K562 (cell line): ENCODE data around the gene REG4. TPM values are rescaled to one million over a fixed set of nuclear protein-coding genes. Genes with fewer than 3 reads are reported as not detected.

Experiments used
- ERF ChIP-seq: fragments of 450-650 bp; formaldehyde crosslinking; IDR thresholded peaks from 2 replicates; pipeline ENCODE4 v1.4.0; 2020; ENCODE audit warnings: mild to moderate bottlenecking, mixed read lengths
- GABPA ChIP-seq: fragments of 200-800 bp; sonication (Bioruptor generic); conservative IDR thresholded peaks from 2 replicates; pipeline ENCODE4 v1.6.1; 2016; ENCODE audit warnings: low read depth, missing genetic modification characterization, missing compliant biosample characterization
- ZNF318 ChIP-seq, 2 experiments: fragments of 450-650 bp; IDR thresholded peaks; 2 replicates each; pipeline ENCODE4 v1.6.1; 2016; ENCODE audit warnings: mild to moderate bottlenecking in 2 of 2, borderline replicate concordance in 1 of 2, low read depth in 1 of 2, moderate library complexity in 1 of 2
- polyA plus RNA-seq, 8 experiments: library from polyadenylated mRNA; depleted of rRNA in 4 of 8; stranded (reverse) in 5 of 8; unstranded in 3 of 8; fragments of >200 nt; fragmentation: Nextera tagmentation in 2 of 8; fragmentation: Illumina TruSeq in 1 of 8; extraction: Ambion mirVana in 2 of 8; extraction: Trizol in 1 of 8; gene quantifications; 2 replicates each; pipeline versions ENCODE4 v1.2.1 to v1.2.3, GENCODE V29; 2011 to 2014; ENCODE audit warnings: inconsistent platforms in 1 of 8, missing spikeins in 1 of 8
- total RNA-seq, 7 experiments: library from RNA; depleted of rRNA in 6 of 7; stranded (reverse); fragments of >200 nt in 6 of 7; fragmentation: Illumina TruSeq in 2 of 7; extraction: Trizol in 2 of 7; gene quantifications; 2 replicates each; pipeline versions ENCODE4 v1.2.1 to v1.2.3, GENCODE V29; 2011 to 2021; ENCODE audit warnings: low replicate concordance in 1 of 7

REG4 gene
- total and polyA plus RNA-seq, 9 of the 15 experiments (the other 6 are each of a cell fraction or from before 2014, with no cell fraction given): not detected

GRCh38 chr1:119805247-119805646 is 6.0 kb downstream of the REG4 start (continued):
- no peak for TF ChIP-seq ZNF318 (IDR thresholded peaks at IDR 0.05; ENCODE audit: borderline replicate concordance in 1 of 2, low read depth in 1 of 2)
- TF ChIP-seq GABPA (tag): no peak
- TF ChIP-seq ERF (CRISPR knock-in tag): no peak
